HL-60 (cell line): Measurements from ENCODE around the gene MYO3B.

Experiments used
- CTCF ChIP-seq: IDR thresholded peaks from one replicate; pipeline ENCODE4 v1.5.1; 2011; ENCODE audit warnings: low read length, control low read depth, inconsistent platforms; ENCODE audit not compliant: insufficient read depth
- GABPA ChIP-seq: IDR thresholded peaks from 2 replicates; pipeline ENCODE4 v1.6.1; 2012; ENCODE audit warnings: low read depth
- POLR2AphosphoS5 ChIP-seq: IDR thresholded peaks from 2 replicates; pipeline ENCODE4 v1.6.1; 2012; ENCODE audit warnings: low read depth
- REST ChIP-seq: IDR thresholded peaks from 2 replicates; pipeline ENCODE4 v1.6.1; 2012; ENCODE audit warnings: low read depth; ENCODE audit not compliant: insufficient replicate concordance

- TF ChIP-seq CTCF (no peak), POLR2AphosphoS5 (no peak), REST (no peak), GABPA (no peak)
Observed at GRCh38 chr2:170322140-170322766, 144.3 kb downstream of the MYO3B start.
